GM19193 (cell line): Measurements from ENCODE around the gene LYST.

Experiments used
- POLR2A ChIP-seq: IDR thresholded peaks from 4 replicates; pipeline ENCODE4 v1.6.1; 2011; ENCODE audit not compliant: insufficient read depth, insufficient read length; ENCODE audit errors: extremely low read depth

LYST gene

GRCh38 chr1:235650341-235651169, 216.2 kb downstream of the LYST start:
- TF ChIP-seq POLR2A = no peak

DNA sequence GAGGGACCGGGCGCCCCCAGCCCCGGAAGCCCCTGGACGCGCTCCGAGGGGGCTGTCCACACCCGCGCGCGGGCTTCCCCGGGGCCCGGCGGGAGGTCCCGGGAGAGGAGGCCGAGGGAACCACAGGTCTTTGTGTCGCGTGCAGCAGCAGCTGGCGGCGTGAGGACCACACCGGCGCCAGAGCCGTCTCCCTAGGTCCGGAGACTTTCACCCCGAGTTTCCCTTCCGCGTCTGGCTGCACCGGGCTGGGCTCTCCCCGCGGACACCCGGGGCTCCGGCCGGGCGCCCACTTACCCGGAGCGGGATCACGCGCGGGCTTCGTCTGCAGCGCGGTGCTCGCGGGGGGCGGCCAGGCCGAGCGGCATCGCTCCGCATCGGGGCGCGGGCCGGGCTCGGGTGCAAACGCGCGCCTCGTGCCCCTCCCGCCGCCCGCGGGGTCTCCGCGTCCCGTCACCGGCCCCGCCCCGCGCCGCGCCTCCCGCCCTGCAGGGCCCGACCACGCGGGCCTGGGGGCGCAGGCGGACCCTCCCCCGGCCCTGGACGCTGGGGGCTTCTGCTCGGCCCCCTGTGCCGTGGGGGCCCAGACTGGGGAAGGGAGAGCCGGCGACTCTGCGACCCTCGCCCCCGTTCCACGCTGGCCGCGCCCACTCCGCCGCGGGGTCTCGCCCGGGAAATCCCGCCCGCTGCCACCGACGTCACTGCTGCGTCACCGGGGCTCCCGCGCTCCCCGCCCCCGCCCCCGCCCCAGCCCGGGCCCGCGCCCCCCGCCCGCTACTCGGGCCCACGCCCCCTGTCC, 217.1 kb downstream of the LYST start, which contains the start of gene GNG4:
Gene GNG4, minus strand, starts transcription at position 417 of the 796 bp plus-strand sequence. CDS start 65,946 bp downstream, outside the sequence.
- no peak for TF ChIP-seq POLR2A

DNA sequence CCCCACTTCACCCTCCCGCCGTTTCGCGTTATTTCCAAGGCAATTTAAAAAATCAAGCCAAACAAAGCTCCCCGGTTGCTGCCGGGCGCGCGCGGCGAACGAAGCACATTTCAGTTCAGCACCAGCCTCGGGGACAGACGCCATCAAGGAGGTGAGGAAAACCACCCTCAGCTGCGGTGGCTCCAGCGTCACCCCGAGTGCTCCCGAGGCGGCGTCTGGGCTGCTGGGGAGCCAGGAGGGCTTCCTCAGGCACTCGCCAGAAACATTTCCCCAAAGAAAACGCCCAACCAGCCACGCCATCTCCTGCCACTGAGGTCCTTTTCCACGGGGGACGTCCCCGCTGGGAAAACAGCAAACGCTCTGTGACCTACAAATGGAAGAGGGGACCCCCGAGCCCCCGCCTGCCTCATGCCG, 217.7 kb downstream of the LYST start:
- no peak for TF ChIP-seq POLR2A

DNA sequence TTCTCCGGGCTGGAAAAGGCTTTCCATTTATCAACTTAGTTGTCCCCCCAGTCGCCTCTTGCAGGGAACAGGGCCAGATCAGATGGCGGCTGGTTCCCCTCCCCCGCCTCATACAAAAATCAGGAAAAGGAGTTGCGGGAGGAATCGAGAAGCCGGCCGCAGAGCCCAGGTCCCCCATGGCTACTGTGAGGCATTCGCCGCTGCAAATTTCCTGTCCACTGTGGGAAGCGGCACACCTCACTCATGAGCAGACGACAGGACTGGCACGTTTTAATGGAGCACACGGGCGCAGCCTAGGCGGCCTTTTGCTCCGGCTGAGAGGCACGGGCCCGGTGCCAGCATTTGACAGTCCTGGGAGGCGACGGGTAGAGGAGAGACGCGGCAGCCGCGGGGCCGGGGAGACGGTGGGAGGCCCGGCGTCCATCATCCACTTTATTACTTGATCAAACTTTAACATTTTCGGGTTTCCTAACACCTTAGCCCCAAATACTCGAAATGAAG, 218.2 kb downstream of the LYST start:
- TF ChIP-seq POLR2A = no peak

DNA sequence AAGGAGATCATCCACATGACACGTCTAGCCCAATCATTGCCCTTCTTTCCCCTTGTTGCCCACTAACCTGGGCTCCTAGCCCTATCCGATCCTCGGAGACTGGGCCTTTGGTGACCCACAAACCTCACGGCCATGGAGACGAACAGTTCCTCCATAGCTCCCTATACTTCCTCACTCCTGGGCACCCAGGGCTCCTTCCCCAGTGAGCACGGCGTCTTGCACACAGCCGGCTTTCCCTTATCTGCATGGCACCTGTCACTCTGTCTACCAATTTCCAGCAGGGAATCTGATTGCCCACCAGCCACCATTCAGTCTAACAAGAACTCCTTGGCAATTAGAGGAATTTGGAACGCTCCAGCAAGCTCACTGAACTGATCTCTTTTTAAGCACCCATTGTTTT, 220.2 kb downstream of the LYST start:
- no peak for TF ChIP-seq POLR2A

DNA sequence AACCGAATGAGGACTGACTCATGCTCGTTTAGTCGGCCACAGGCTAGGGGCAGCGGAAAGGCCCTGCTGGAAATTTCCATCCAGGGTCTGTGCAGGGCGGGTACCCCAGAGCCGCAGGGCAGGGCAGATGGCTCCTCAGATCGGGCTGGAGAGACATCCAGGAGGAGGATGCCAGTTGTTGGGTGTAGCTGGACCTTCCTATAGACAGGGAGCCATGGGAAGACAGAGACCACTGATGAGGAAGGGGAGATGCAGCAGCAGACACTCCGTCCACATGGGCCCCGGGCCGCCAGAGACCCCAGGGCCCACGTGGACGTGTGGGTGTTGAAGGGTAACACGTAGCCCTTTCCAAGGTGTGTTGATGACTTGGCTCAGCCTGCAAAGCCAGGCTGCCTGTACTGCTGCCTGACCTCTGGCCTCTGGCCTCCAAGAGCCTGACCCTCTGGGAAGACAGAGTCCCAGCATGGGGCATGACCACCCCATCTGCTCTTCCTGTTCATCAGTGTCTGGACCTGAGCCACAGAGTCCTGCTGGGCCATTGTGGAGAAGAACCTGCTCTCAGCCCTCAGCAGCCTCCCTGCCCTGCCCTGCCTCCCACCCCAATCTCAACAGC, 221.9 kb downstream of the LYST start:
- TF ChIP-seq POLR2A = no peak

- no peak for TF ChIP-seq POLR2A
Measured at GRCh38 chr1:235643837-235644692, 222.6 kb downstream of the LYST start.

DNA sequence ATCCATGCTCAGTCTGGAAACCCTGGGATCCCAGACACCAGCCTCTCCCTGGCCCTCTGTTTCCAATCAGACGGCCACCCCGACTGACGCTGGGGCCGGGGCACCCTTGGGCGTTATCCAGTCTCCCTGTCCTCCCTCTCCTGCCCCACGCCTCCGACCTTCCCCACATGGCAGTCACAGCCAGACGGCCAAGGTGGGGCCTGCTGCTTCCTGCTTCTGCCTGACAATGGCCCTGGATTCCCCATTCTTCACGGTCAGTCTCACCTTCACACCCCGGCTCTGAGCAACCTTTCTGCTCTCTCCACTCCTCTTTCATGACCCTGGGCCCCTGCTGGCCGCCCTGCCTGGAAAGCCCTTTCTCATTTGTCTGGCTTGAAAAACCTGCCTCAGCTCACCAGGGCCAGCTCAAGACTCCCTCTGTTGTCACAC, 223.7 kb downstream of the LYST start:
- no peak for TF ChIP-seq POLR2A

DNA sequence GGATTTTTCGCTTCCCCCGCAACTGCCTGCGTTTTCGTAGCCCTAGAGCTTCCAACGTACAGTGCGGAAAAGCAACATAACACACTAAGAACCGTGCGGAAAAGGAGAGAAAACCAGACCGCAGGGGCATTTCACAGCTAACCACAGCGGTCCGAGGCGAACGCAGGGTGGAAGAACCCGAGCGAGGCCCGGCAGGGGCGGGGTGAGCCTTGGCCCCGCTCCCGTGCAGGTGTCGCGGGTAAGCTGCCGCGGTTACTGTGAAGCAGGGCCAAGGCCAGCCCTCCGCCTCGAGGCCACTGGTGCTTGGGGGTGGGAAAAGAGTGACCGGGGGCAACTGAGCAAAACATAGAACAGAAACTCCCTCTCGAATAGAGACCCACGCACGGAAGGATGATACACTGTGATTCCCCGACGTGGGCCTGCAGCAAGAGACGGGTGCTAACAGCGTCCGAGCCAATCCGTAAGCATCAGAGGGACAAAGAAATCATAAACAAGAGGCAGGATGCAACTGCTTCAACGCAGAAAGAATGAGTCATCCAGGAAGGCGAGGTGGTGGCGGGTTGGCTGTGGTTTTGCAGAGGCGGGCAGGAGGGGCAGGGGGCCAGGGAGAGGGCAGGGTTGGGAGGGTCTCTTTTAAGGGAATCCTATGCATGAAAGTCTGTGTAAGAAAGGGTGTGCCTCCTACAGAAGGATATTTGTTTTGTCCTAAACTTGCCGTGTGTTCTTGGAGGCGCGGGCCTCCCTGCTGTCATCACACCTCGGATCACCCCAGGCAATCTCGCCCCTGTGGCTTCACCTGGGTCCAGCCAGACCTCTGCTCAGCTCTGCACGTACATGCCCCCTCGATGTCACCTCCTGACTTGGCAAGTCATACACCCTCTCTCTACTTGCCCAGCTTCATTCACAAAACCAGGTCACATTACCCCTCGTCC, 224.4 kb downstream of the LYST start:
- no peak for TF ChIP-seq POLR2A

- no peak for TF ChIP-seq POLR2A
Measured at GRCh38 chr1:235640580-235640979, 226.1 kb downstream of the LYST start.

- TF ChIP-seq POLR2A = no peak
Measured at GRCh38 chr1:235639226-235640205, 227.2 kb downstream of the LYST start.
